Aorta (tissue), 5 donors: ENCODE data around the gene PTPRK. TPM values are rescaled to one million over a fixed set of nuclear protein-coding genes. Genes with fewer than 3 reads are reported as not detected.

ENCODE experiments used
- ATAC-seq: fragments of 200-7000 bp; cut with Tn5 transposase; one replicate; pipeline ENCODE4 v1.9.1; 2022; ENCODE audit warnings: moderate library complexity; ENCODE audit not compliant: low FRiP score
- DNase-seq, 2 donors: peaks; one replicate each; pipeline ENCODE4 v3.0.0-alpha.2; 2020
- H3K27ac ChIP-seq, 2 donors: one replicate each; pipeline ENCODE4 v1.5.1; 2013; ENCODE audit warnings: low read length in 2 of 2, mild to moderate bottlenecking in 2 of 2, moderate library complexity in 2 of 2, control low read depth in 1 of 2, inconsistent platforms in 1 of 2, low read depth in 1 of 2
- H3K27me3 ChIP-seq, 2 donors: one replicate each; pipeline ENCODE4 v1.6.1; 2013; ENCODE audit warnings: control low read depth in 1 of 2, low read length in 1 of 2, mild to moderate bottlenecking in 1 of 2, moderate library complexity in 1 of 2; ENCODE audit not compliant: insufficient read depth in 2 of 2, control insufficient read depth in 1 of 2
- H3K36me3 ChIP-seq, 2 donors: one replicate each; pipeline ENCODE4 v1.6.1; 2013; ENCODE audit warnings: control low read depth in 1 of 2, low read length in 1 of 2, mild to moderate bottlenecking in 1 of 2; ENCODE audit not compliant: insufficient read depth in 2 of 2, control insufficient read depth in 1 of 2
- H3K4me1 ChIP-seq, 2 donors: one replicate each; pipeline ENCODE4 v1.6.1; 2013; ENCODE audit warnings: low read length in 2 of 2, control low read depth in 1 of 2, mild to moderate bottlenecking in 1 of 2, moderate library complexity in 1 of 2; ENCODE audit not compliant: insufficient read depth in 2 of 2, control insufficient read depth in 1 of 2
- H3K4me3 ChIP-seq, 2 donors: one replicate each; pipeline ENCODE4 v1.5.1; 2013; ENCODE audit warnings: low read length in 2 of 2, control low read depth in 1 of 2, mild to moderate bottlenecking in 1 of 2
- H3K9me3 ChIP-seq: one replicate; pipeline ENCODE4 v1.6.1; 2013; ENCODE audit warnings: mild to moderate bottlenecking, low read length; ENCODE audit not compliant: control insufficient read depth
- WGBS, 2 donors: extraction: QIAGEN DNeasy Blood & Tissue Kit; methylation state at CpG; one replicate each; pipeline ENCODE4 v1.1.7; 2013; 5-methylcytosine and 5-hydroxymethylcytosine counted together
- intact Hi-C, 2 donors: fragments of 100-400 bp; cut with DNase I; formaldehyde crosslinking; loops; one replicate each; pipeline versions ENCODE4 v1.14.2 to v1.15.0; 2022
- polyA plus RNA-seq, 2 donors: library from polyadenylated mRNA; stranded (reverse); fragments of 200-250 nt; gene quantifications; one replicate each; pipeline ENCODE4 v1.2.3, GENCODE V29; 2013
- total RNA-seq, 2 donors: library from RNA; stranded (reverse); fragmentation: NEBNext Ultra II Directional; extraction: Animal tissue kit (Norgen Biotek cat#: 25700); gene quantifications; one replicate each; pipeline ENCODE4 v1.2.1, GENCODE V29; 2021
- donor health status: healthy with polysubstance abuse.
- donor health status: Bipolar disorder and iron deficiency.
- donor health status: DM: no; HTN: no; CAD: no.
- donor health status: DM: no; HTN: no; CAD: no.
- donor health status: DM: yes; HTN: yes; CAD: no.

PTPRK gene
- total and polyA plus RNA-seq, 4 donors: 3.9 to 50.6 (median 24.9) TPM

- Histone ChIP-seq H3K27me3 (no peaks in the 10 kb centered on the region), H3K9me3 (no peaks in the 10 kb centered on the region), H3K27ac (no peak overlapping the region), H3K36me3 (no peaks in the 10 kb centered on the region), H3K4me1 (no peaks in the 10 kb centered on the region), H3K4me3 (no peak overlapping the region)
- DNase-seq (no peak), ATAC-seq (no peak)
- WGBS, 2 donors: 80 to 86% methylated on average over 1 of the region's 1 CpG
- intact Hi-C loops: no loop called here
Observed at GRCh38 chr6:128025478-128025877, 494.9 kb downstream of the PTPRK start.

- ATAC-seq: no peak
- 93 to 95% methylated on average over 1 of the region's 1 CpG for WGBS, 2 donors
- no peak overlapping the region for H3K27ac ChIP-seq
- H3K27me3 ChIP-seq: no peaks in the 10 kb centered on the region
- no peaks in the 10 kb centered on the region for H3K36me3 ChIP-seq
- H3K4me1 ChIP-seq: no peaks in the 10 kb centered on the region
- H3K9me3 ChIP-seq: no peaks in the 10 kb centered on the region
- intact Hi-C loops: no loop called here
- DNase-seq: no peak
- H3K4me3 ChIP-seq: no peak overlapping the region
Observed at GRCh38 chr6:128024969-128025368, 495.4 kb downstream of the PTPRK start.

- no peaks in the 10 kb centered on the region for H3K27me3 ChIP-seq
- intact Hi-C loops: no loop called here
- no peak for ATAC-seq
Observed at GRCh38 chr6:128024046-128024445, 496.4 kb downstream of the PTPRK start.

GRCh38 chr6:128018821-128019220 is 501.6 kb downstream of the PTPRK start:
- intact Hi-C loops: no loop called here
- no peak for DNase-seq

More at GRCh38 chr6:128024046-128024445, 496.4 kb downstream of the PTPRK start:
- DNase-seq: no peak
- Histone ChIP-seq H3K9me3 (no peaks in the 10 kb centered on the region), H3K4me3 (no peak overlapping the region), H3K27ac (no peak overlapping the region), H3K4me1 (no peaks in the 10 kb centered on the region), H3K36me3 (no peaks in the 10 kb centered on the region)
- 82 to 88% methylated on average over 1 of the region's 1 CpG for WGBS, 2 donors

GRCh38 chr6:128017288-128017687 is 503.1 kb downstream of the PTPRK start:
- Histone ChIP-seq H3K9me3 (no peaks in the 10 kb centered on the region), H3K27ac (no peak overlapping the region), H3K36me3 (no peaks in the 10 kb centered on the region), H3K27me3 (no peaks in the 10 kb centered on the region), H3K4me3 (no peak overlapping the region), H3K4me1 (no peaks in the 10 kb centered on the region)
- intact Hi-C loops: no loop called here
- ATAC-seq (no peak), DNase-seq (no peak)

More at GRCh38 chr6:128018821-128019220, 501.6 kb downstream of the PTPRK start:
- H3K36me3 ChIP-seq: no peaks in the 10 kb centered on the region
- H3K4me3 ChIP-seq: no peak overlapping the region
- ATAC-seq: no peak
- H3K27ac ChIP-seq: no peak overlapping the region
- no peaks in the 10 kb centered on the region for H3K4me1 ChIP-seq
- WGBS, 2 donors: 96 to 98% methylated on average over 2 of the region's 2 CpGs
- H3K27me3 ChIP-seq: no peaks in the 10 kb centered on the region
- H3K9me3 ChIP-seq: no peaks in the 10 kb centered on the region

GRCh38 chr6:128007658-128008057 is 512.7 kb downstream of the PTPRK start:
- 92 to 97% methylated on average over 1 of the region's 1 CpG for WGBS, 2 donors
- intact Hi-C loops: no loop called here
- no peaks in the 10 kb centered on the region for H3K4me1 ChIP-seq
- H3K27me3 ChIP-seq: no peaks in the 10 kb centered on the region
- DNase-seq (no peak), ATAC-seq (no peak)
- H3K36me3 ChIP-seq: no peaks in the 10 kb centered on the region
- no peaks in the 10 kb centered on the region for H3K9me3 ChIP-seq
- H3K4me3 ChIP-seq: no peak overlapping the region
- no peak overlapping the region for H3K27ac ChIP-seq

GRCh38 chr6:128005009-128005408 is 515.4 kb downstream of the PTPRK start:
- H3K27me3 ChIP-seq: no peaks in the 10 kb centered on the region
- no peak overlapping the region for H3K4me3 ChIP-seq
- H3K9me3 ChIP-seq: no peaks in the 10 kb centered on the region
- intact Hi-C loops: no loop called here
- H3K4me1 ChIP-seq: peaks cover 0 to 2% of the 10 kb centered on the region in 2 donors
- 81 to 83% methylated on average over 5 of the region's 5 CpGs for WGBS, 2 donors
- no peaks in the 10 kb centered on the region for H3K36me3 ChIP-seq
- DNase-seq (no peak), ATAC-seq (no peak)
- H3K27ac ChIP-seq: no peak overlapping the region

- Histone ChIP-seq H3K36me3 (no peaks in the 10 kb centered on the region), H3K4me3 (no peak overlapping the region), H3K27ac (no peak overlapping the region), H3K27me3 (no peaks in the 10 kb centered on the region), H3K9me3 (no peaks in the 10 kb centered on the region), H3K4me1 (peaks cover 2 to 3% of the 10 kb centered on the region in 2 donors)
- 82 to 86% methylated on average over 2 of the region's 2 CpGs for WGBS, 2 donors
- intact Hi-C loops: no loop called here
- DNase-seq (no peak), ATAC-seq (no peak)
Observed at GRCh38 chr6:128000363-128000762, 520.0 kb downstream of the PTPRK start.

GRCh38 chr6:127998985-127999384 is 521.4 kb downstream of the PTPRK start:
- no peak for ATAC-seq
- Histone ChIP-seq H3K27me3 (no peaks in the 10 kb centered on the region), H3K9me3 (no peaks in the 10 kb centered on the region), H3K4me1 (peaks cover 2 to 3% of the 10 kb centered on the region in 2 donors), H3K4me3 (no peak overlapping the region), H3K36me3 (no peaks in the 10 kb centered on the region), H3K27ac (no peak overlapping the region)
- intact Hi-C loops: no loop called here
- WGBS, 2 donors: 49 to 58% methylated on average over 4 of the region's 4 CpGs
- no peak for DNase-seq
